GF-D8 (cell line): ENCODE measurements around the gene WDR6.
A peak's percentile ranks its signal among the peaks of the same experiment; 100 is the strongest.

Source experiments
- DNase-seq: peaks from one replicate; lab custom pipeline; 2025; lab: John Stamatoyannopoulos, UW

WDR6 gene

DNA sequence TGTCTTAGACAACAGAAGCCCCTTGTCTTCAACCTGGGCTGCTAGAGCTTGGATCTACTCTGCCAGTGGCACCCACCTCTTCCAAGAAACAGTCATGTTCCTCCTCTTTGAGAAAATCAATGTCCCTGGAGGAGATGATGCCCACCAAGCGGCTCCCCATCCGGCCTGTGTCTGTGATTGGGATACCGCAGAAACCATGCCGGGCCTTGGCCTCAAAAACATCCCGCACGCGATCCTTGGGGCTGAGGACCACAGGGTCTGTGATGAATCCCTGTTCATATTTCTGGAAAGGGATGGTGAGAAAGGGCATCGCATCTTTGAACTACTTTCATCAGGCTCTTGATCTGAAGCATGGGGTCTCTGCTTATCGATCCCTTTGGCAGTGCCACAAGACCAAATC lies 20.4 kb downstream of the WDR6 start:
- no peak for DNase-seq

DNA sequence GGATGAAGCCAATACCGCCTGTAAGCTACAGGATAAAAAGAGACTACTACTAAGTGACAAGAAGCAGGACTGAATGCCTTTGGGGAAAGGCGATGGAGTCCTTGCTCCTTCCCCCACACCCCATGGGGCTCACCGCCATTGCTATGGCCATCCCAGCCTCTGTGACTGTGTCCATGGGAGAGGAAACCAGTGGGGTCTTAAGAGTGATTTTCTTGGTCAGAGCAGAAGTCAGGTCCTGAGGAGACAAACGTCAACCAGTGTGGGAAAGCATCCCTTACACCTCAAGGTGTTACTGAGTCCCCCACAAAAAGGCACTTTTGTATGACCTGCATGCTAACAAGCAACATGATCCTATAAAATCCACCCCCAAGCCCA lies 21.1 kb downstream of the WDR6 start:
- no peak for DNase-seq

GRCh38 chr3:49028673-49029562 lies 21.7 kb downstream of the WDR6 start, which contains the start of gene IMPDH2:
TSS of gene IMPDH2 (minus strand) at chr3:49029398. CDS start at chr3:49029350, 48 bp downstream.
- peak; percentile 80 for DNase-seq

DNA sequence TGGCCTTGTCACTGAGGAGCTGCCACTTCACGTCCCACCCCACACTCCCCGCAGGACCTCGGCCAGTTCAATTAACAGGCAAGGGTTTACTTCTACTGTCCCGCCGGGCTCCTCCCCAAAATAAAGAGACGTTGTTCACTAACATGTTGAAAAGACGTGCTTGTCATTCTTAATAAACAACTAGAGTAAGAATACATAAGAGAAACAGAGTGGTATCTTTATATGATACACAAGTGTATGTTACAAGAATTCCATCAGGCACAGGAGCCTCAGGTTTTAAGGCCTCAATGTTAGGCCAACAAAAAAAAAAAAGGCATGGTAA lies 22.3 kb downstream of the WDR6 start:
- DNase-seq = no peak

DNA sequence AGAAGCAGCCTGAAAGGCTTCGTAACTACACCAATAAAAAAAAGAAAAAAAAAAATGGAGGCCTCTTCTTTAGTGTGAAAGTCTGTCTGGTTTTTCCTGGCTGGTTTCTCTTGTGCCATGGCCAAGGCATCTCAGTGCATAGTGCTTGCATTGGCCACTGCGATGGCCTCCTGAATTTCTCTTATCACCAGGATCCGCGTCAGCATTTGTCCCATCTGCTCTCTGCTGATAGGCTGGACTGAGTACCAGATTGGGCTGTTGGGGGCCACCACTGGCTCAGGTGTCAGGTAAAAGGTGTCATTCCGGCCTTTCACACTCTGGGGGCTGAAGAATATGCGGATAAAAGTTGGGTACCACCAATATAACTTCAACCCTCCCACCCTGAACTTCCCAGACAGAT lies 23.1 kb downstream of the WDR6 start:
- DNase-seq = no peak

- no peak for DNase-seq
These were observed 25.6 kb downstream of the WDR6 start for GRCh38 chr3:49032646-49033304.

DNA sequence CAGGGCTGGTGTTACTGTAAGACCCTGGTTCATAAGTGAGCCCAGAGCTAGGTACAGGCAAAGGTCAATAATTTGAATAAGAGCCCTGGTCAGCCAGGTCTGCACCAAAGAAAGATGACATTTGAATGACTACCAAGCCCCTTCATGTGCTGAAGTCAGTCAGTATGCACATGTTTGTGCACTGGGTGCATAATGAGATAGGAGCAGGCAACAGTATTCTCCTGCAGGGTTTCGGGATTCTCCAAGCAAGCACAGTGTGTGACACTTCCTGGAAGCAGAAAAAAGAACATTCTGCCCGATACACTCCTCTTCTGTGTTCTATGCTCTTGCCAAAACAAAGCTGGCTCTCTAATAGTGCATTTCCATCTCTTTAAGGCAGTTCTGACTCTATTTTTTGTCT lies 27.5 kb downstream of the WDR6 start:
- no peak for DNase-seq

DNA sequence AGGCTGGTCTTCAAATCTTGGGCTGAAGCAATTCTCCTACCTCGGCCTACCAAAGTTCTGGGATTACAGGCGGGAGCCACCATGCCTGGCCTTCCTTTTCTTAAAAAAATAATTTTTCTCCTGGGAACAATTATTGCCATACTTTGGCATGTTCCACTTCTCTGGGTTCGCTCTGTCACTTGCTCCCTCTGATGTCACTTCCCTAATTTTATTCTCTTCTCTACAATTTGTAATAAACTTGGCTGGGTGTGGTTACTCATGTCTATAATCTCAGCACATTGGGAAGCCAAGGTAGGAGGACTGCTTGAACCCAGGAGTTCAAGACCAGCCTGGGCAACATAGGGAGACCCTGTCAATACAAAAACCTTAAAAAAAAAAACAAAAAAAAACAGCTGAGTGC lies 28.1 kb downstream of the WDR6 start:
- DNase-seq = no peak

DNA sequence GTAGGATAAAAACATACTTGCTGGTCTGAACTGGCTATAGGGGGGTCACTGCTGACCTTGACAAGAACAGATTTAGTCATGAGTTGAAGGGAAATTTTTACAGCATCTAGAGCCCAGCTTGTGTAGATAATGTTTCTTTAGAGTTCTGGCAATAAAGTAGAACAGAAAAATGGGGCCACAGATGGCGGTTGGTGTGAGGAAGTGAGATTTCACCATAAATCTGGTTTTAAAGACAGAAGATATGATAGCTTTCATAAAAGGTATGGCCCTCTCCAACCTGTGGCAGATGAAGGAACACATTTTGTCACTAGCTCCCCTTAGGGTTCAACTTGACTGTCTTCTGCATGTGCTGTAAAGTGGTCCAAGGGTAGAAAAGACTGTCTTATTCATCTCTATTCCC lies 46.4 kb downstream of the WDR6 start:
- DNase-seq = no peak

GRCh38 chr3:49054344-49054862 lies 47.2 kb downstream of the WDR6 start:
- no peak for DNase-seq

DNA sequence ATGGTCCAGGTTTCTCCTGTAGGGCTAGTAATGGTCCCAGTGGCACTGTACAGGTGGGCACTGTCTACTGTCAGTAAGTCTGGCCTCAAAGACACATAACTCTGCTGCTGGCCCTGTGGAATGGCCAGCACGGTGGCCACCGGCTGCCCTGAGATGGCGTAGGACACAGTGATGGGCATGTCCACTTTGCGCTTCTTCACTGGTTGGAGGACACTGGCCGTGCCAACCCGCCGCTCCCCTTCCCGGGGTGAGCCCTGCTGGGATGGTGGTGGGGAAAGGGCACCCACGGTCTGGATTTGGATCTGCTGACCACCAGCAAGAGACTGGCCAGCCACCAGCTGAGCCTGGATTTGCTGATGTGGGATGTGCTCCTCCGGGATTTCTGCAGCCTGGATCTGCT lies 50.1 kb downstream of the WDR6 start:
- no peak for DNase-seq

GRCh38 chr3:49058011-49058410 lies 50.8 kb downstream of the WDR6 start:
- no peak for DNase-seq
